ENCODE data around the gene ARMC6.

GRCh38 chr19:19025861-19026260 is 7.5 kb upstream of the ARMC6 start:
- TF ChIP-seq CTCF (IDR thresholded peaks at IDR 0.05) (no peak), EP300 (IDR thresholded peaks at IDR 0.05) (no peak), POLR2A (IDR thresholded peaks at IDR 0.05) (no peak)

Data from suprapubic skin (tissue), 3 donors.